Common myeloid progenitor, CD34-positive (primary cell): ENCODE measurements around the gene PAGE2B.
A peak's percentile ranks its signal among the peaks of the same experiment; 100 is the strongest.
"Not testable (repeated sequence)": the region's sequence is repeated elsewhere in the genome, so short reads cannot be mapped to it uniquely, and the experiment has no call there.

Experiments
- CTCF ChIA-PET: fragments of 350-600 bp; sonication (Branson Sonifier 250); formaldehyde crosslinking; loops from one replicate; lab custom pipeline; 2021; ENCODE audit warnings: antibody characterized with exemption; lab: Charles Lee
- POLR2A ChIA-PET: fragments of 350-600 bp; sonication (Branson Sonifier 250); formaldehyde crosslinking; loops from one replicate; lab custom pipeline; 2021; ENCODE audit warnings: antibody characterized with exemption; lab: Charles Lee
- DNase-seq, 3 donors: peaks; one replicate each; pipeline versions ENCODE4 v3.0.0 to v3.0.0-alpha.2; 2013
- H3K27ac ChIP-seq, 2 experiments: 1 replicate in 1 of 2; 2 replicates in 1 of 2; pipeline ENCODE4 v1.7.0; 2013; ENCODE audit warnings: inconsistent platforms in 2 of 2, low read length in 2 of 2, mild to moderate bottlenecking in 2 of 2, low read depth in 1 of 2, moderate library complexity in 1 of 2; ENCODE audit not compliant: severe bottlenecking in 2 of 2, insufficient read depth in 1 of 2, poor library complexity in 1 of 2
- H3K27me3 ChIP-seq, 5 experiments: replicated peaks in 2 of 5; 1 replicate in 3 of 5; 2 replicates in 2 of 5; pipeline versions ENCODE4 v1.6.1 to v1.7.0; 2013; ENCODE audit warnings: low read length in 4 of 5, mild to moderate bottlenecking in 2 of 5, moderate library complexity in 2 of 5, inconsistent platforms in 1 of 5; ENCODE audit not compliant: insufficient read depth in 5 of 5, control insufficient read depth in 4 of 5
- H3K36me3 ChIP-seq, 4 experiments: 1 replicate in 2 of 4; 2 replicates in 2 of 4; pipeline versions ENCODE4 v1.6.1 to v1.7.0; 2013; ENCODE audit warnings: low read length in 3 of 4, control low read depth in 1 of 4, mild to moderate bottlenecking in 1 of 4; ENCODE audit not compliant: control insufficient read depth in 4 of 4, insufficient read depth in 4 of 4
- H3K4me1 ChIP-seq, 4 experiments: 1 replicate in 3 of 4; 2 replicates in 1 of 4; pipeline versions ENCODE4 v1.6.1 to v1.7.1; 2013; ENCODE audit warnings: low read length in 3 of 4, mild to moderate bottlenecking in 3 of 4, control low read depth in 1 of 4, inconsistent platforms in 1 of 4, moderate library complexity in 1 of 4; ENCODE audit not compliant: control insufficient read depth in 4 of 4, insufficient read depth in 4 of 4; ENCODE audit errors: control extremely low read depth in 1 of 4
- H3K4me3 ChIP-seq, 7 experiments: 1 replicate in 4 of 7; 2 replicates in 3 of 7; pipeline versions ENCODE4 v1.5.1 to v1.7.0; 2013; ENCODE audit warnings: mild to moderate bottlenecking in 7 of 7, low read length in 6 of 7, moderate library complexity in 6 of 7, inconsistent platforms in 2 of 7, low read depth in 2 of 7, control low read depth in 1 of 7; ENCODE audit not compliant: insufficient read depth in 4 of 7, control insufficient read depth in 1 of 7; ENCODE audit errors: extremely low read depth in 1 of 7
- H3K9me3 ChIP-seq, 5 experiments: 1 replicate in 4 of 5; 2 replicates in 1 of 5; pipeline versions ENCODE4 v1.6.1 to v1.7.1; 2013; ENCODE audit warnings: low read length in 4 of 5, mild to moderate bottlenecking in 2 of 5, inconsistent platforms in 1 of 5, low read depth in 1 of 5, moderate library complexity in 1 of 5; ENCODE audit not compliant: control insufficient read depth in 4 of 5, insufficient read depth in 2 of 5; ENCODE audit errors: control extremely low read depth in 1 of 5
- WGBS: methylation state at CpG from one replicate; pipeline ENCODE4 v1.1.5; 2013; ENCODE audit not compliant: insufficient coverage; 5-methylcytosine and 5-hydroxymethylcytosine counted together

PAGE2B gene

DNA sequence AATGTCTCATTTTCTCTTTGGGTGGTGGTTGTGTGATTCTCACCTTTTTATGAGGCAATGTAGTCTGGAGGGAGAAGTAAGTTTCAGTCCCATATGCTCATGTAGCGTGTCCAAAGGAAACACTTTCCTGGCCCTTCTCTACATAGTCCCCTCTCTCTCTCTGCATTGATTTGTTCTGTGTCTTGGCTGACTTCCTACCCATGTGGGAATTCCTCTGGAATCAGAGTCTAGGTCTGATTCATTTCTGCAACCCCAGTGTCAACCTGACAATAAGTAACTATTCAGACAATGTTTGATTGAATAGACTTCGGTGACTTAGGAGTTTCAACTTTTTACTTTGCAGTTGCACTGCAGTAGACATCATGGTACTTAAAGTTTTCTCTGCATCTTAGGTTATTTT lies 41.4 kb upstream of the PAGE2B start:
- ChIA-PET CTCF (no interaction called here), POLR2A (no interaction called here)
- no peaks in the 10 kb centered on the region for H3K4me1 ChIP-seq
- no peak for DNase-seq
- H3K4me3 ChIP-seq = no peak overlapping the region
- H3K27me3 ChIP-seq = no peaks in the 10 kb centered on the region
- no peaks in the 10 kb centered on the region for H3K9me3 ChIP-seq
- H3K36me3 ChIP-seq = no peaks in the 10 kb centered on the region
- H3K27ac ChIP-seq = no peak overlapping the region
- WGBS = 100% methylated on average over 1 of the region's 2 CpGs

DNA sequence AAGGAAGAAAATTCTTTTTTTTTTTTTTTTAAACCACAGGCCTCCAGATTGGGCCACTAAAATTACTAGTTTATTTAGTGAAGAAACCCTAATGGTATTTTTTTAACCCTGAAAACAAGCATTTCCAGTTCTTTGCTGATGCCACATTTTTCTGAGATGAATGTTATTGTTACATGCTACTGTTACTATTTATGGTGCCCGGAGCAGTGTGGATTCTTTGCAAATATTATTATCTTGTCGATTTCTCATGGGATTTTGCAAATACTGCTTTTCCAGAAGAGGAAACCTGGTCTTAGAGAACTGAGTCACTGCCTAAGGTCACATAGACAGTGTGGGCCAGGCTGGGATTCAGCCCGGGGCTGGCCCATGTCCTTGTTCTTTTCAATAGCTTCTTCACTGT lies 35.4 kb upstream of the PAGE2B start:
- DNase-seq = no peak
- CTCF ChIA-PET = no interaction called here
- POLR2A ChIA-PET = no interaction called here
- Histone ChIP-seq H3K4me1 (no peaks in the 10 kb centered on the region), H3K27me3 (no peaks in the 10 kb centered on the region), H3K9me3 (no peaks in the 10 kb centered on the region), H3K36me3 (no peaks in the 10 kb centered on the region), H3K27ac (no peak overlapping the region), H3K4me3 (no peak overlapping the region)
- WGBS = 86% methylated on average over 1 of the region's 3 CpGs

DNA sequence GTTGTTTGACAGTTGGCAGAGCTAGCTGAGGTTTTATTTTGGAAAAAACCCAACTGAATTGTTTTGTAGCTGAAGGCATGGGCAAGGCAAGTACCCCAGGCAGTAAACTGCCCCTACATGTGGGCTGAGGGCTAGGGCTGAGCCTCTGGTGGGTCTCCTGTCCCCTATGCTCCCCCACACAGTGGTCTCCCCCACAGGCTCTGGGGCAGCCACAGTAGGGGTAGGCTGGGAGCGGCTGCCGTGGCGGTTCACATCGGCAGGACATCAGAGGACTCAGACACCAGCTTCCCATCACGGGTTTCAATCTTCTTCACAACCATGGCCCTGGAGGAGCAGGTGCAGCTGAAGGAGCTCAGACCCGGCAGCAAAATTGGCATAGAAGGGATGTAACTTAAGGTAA lies 33.3 kb upstream of the PAGE2B start:
- Histone ChIP-seq H3K27me3 (no peaks in the 10 kb centered on the region), H3K36me3 (no peaks in the 10 kb centered on the region), H3K4me1 (no peaks in the 10 kb centered on the region), H3K4me3 (no peak overlapping the region), H3K9me3 (no peaks in the 10 kb centered on the region), H3K27ac (no peak overlapping the region)
- 100% methylated on average over 3 of the region's 6 CpGs for WGBS
- DNase-seq = no peak
- ChIA-PET CTCF (interaction anchor here (0.5 kb wide), 1 partner anchor 93 kb away, joined by 3 read pairs; no protein-coding TSS in a partner anchor), POLR2A (no interaction called here)

DNA sequence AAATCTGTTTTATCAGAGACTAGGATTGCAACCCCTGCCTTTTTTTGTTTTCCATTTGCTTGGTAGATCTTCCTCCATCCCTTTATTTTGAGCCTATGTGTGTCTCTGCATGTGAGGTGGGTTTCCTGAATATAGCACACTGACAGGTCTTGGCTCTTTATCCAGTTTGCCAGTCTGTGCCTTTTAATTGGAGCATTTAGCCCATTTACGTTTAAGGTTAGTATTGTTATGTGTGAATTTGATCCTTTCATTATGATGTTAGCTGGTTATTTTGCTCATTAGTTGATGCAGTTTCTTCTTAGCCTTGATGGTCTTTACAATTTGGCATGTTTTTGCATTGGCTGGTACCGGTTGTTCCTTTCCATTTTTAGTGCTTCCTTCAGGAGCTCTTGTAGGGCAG lies 24.2 kb upstream of the PAGE2B start:
- H3K36me3 ChIP-seq, H3K27ac ChIP-seq, H3K4me3 ChIP-seq, CTCF ChIA-PET, DNase-seq, H3K9me3 ChIP-seq, POLR2A ChIA-PET, H3K27me3 ChIP-seq, H3K4me1 ChIP-seq: not testable (repeated sequence)
- WGBS = 67% methylated on average over 1 of the region's 2 CpGs

DNA sequence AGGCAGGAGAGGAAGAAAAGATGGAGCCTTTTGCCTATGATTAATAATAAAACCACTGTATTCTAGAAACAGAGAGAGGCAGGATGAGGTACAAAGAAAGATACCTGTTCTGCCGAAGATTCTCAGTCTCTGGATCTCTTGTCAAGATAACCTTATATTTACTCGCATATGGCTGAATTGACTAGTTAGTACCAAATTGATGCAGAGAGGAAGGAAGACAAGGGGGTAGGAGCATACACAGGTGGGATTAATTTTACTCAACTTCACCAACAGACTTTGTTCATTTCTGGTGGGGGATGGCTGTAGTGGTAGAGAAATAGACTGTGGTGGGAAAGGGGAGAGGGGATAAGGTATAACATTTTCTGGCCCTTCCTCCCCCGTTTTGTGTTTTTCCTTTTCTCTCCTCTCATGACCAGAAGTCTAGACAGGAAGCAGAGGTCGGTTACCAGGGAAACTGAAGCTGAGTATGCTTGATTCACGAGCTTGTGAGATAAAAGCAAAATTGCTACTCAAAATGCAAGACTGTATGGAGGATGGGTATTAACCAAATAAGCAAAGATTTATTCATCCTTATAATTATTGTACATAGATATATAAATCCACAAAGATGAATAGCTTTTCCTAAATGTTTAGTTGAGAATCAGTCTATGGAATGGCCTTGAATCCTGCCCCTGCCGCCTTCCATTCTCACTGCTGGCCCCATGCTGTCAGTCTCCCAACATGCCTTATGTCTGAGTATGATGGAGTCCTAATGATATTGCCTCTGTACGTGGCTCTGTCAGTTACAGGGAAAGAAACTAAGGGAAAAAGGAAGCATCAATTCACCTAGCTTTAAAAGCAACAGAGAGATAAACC lies 17.8 kb upstream of the PAGE2B start:
- Histone ChIP-seq H3K36me3 (no peaks in the 10 kb centered on the region), H3K9me3 (peaks cover 0 to 4% (median 0%) of the 10 kb centered on the region in 5 experiments), H3K4me1 (peaks cover 0 to 11% (median 4%) of the 10 kb centered on the region in 4 experiments), H3K4me3 (peak overlapping the region in 1 of 7 experiments; percentile 43), H3K27me3 (no peaks in the 10 kb centered on the region), H3K27ac (no peak overlapping the region)
- CTCF ChIA-PET = interaction anchor here (0.9 to 1.4 kb wide), 8 partner anchors 45 to 417 kb away, joined by 3 to 7 read pairs (median 4); partner anchors contain the start of gene APEX2
- no CpG with 5 or more reads among the region's 7 CpGs for WGBS
- POLR2A ChIA-PET = interaction anchor here (0.9 kb wide), 1 partner anchor 57 kb away, joined by 4 read pairs; the partner anchor contains the start of gene APEX2
- DNase-seq = peak; percentile 9 to 60 (median 41)

DNA sequence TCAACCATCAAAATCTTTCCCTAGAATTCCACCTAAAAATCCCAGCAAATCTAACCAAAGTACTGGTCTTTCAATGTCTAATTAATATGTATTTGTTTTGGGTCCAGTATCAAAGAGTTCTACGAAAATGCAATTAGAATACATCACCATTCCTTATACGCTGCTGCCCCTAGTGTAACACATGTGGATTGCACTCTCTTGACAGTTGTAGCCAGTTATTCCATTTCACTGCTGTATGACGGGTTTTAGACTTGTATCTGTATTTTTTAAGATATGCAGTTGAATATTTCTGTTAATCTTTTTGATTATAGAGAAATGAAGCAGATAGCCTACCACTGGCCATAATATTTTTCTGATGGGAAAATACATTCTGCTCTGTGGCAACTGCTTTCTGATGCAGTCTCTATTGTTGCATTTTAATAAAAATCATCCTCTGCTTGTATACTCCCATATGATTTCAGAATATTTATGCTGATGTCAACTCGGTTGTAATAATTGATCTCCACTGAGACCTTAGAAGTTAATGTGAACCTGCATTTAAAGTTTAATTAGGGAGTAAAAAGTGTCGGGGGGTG lies 17.1 kb upstream of the PAGE2B start:
- CTCF ChIA-PET = interaction anchor here (0.9 to 1.1 kb wide), 6 partner anchors 48 to 418 kb away, joined by 3 to 7 read pairs (median 4); partner anchors contain the start of gene APEX2

DNA sequence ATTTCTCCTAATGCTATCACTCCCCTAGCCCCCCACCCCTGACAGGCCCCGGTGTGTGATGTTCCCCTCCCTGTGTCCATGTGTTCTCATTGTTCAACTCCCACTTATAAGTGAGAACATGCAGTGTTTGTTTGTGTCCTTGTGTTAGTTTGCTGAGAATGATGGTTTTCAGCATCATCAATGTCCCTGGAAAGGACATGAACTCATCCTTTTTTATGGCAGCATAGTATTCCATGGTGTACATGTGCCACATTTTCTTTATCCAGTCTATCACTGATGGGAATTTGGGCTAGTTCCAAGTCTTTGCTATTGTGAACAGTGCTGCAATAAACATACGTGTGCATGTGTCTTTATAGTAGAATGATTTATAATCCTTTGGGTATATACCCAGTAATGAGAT lies 7.7 kb upstream of the PAGE2B start:
- WGBS = no CpG with 5 or more reads among the region's 2 CpGs
- CTCF ChIA-PET = not testable (repeated sequence)

More for the DNA sequence above, 17.1 kb upstream of the PAGE2B start:
- no peak overlapping the region for H3K27ac ChIP-seq
- peak overlapping the region in 1 of 7 experiments; percentile 43 for H3K4me3 ChIP-seq
- H3K36me3 ChIP-seq = no peaks in the 10 kb centered on the region
- peaks cover 0 to 11% (median 4%) of the 10 kb centered on the region in 4 experiments for H3K4me1 ChIP-seq
- no peaks in the 10 kb centered on the region for H3K9me3 ChIP-seq
- WGBS = no CpG with 5 or more reads among the region's 5 CpGs
- POLR2A ChIA-PET = interaction anchor here (0.9 kb wide), 1 partner anchor 57 kb away, joined by 4 read pairs; the partner anchor contains the start of gene APEX2
- DNase-seq = peak; percentile 29 to 59 (median 52)
- no peaks in the 10 kb centered on the region for H3K27me3 ChIP-seq

More for the DNA sequence above, 7.7 kb upstream of the PAGE2B start:
- H3K4me1 ChIP-seq, H3K27ac ChIP-seq, DNase-seq, POLR2A ChIA-PET, H3K27me3 ChIP-seq, H3K9me3 ChIP-seq, H3K36me3 ChIP-seq, H3K4me3 ChIP-seq: not testable (repeated sequence)
